K562 (cell line): ENCODE measurements around the gene TBX1. TPM values are rescaled to one million over a fixed set of nuclear protein-coding genes. Genes with fewer than 3 reads are reported as not detected.

Experiments
- ARID3B ChIP-seq: fragments of 250-450 bp; sonication (Bioruptor Pico); IDR thresholded peaks from 2 replicates; pipeline ENCODE4 v1.4.0; 2020; ENCODE audit warnings: borderline replicate concordance
- CBX3 ChIP-seq, 2 experiments: IDR thresholded peaks; 1 replicate in 1 of 2; 2 replicates in 1 of 2; pipeline ENCODE4 v1.6.1; 2012; ENCODE audit warnings: inconsistent platforms in 2 of 2, low read length in 2 of 2, borderline replicate concordance in 1 of 2, control low read depth in 1 of 2
- HDAC2 ChIP-seq: fragments of 450-650 bp; IDR thresholded peaks from 2 replicates; pipeline ENCODE4 v1.6.1; 2016; ENCODE audit warnings: mild to moderate bottlenecking
- KAT2B ChIP-seq: IDR thresholded peaks from one replicate; pipeline ENCODE4 v1.6.1; 2012; ENCODE audit warnings: low read depth, mild to moderate bottlenecking, control low read depth, inconsistent platforms, low read length, moderate library complexity
- MTA3 ChIP-seq: fragments of 450-650 bp; formaldehyde crosslinking; IDR thresholded peaks from 2 replicates; pipeline ENCODE4 v1.6.1; 2017; ENCODE audit warnings: mild to moderate bottlenecking, borderline replicate concordance
- RBM34 ChIP-seq: fragments of 200-400 bp; formaldehyde crosslinking; IDR thresholded peaks from 2 replicates; pipeline ENCODE4 v1.6.1; 2018; ENCODE audit warnings: low read length, borderline replicate concordance; ENCODE audit not compliant: insufficient read depth
- RREB1 ChIP-seq: fragments of 250-450 bp; sonication (Bioruptor Pico); IDR thresholded peaks from 2 replicates; pipeline ENCODE4 v1.4.0; 2020
- ZBTB2 ChIP-seq: fragments of 450-650 bp; IDR thresholded peaks from 2 replicates; pipeline ENCODE4 v1.6.1; 2016; ENCODE audit warnings: antibody characterized with exemption
- ZNF280B ChIP-seq: fragments of 250-450 bp; sonication (Bioruptor Pico); IDR thresholded peaks from 2 replicates; pipeline ENCODE4 v1.5.1; 2021; ENCODE audit warnings: mild to moderate bottlenecking
- ZNF830 ChIP-seq: fragments of 250-450 bp; sonication (Bioruptor Pico); IDR thresholded peaks from 2 replicates; pipeline ENCODE4 v1.5.0; 2021; ENCODE audit warnings: mild to moderate bottlenecking
- polyA plus RNA-seq, 8 experiments: library from polyadenylated mRNA; depleted of rRNA in 4 of 8; stranded (reverse) in 5 of 8; unstranded in 3 of 8; fragments of >200 nt; fragmentation: Nextera tagmentation in 2 of 8; fragmentation: Illumina TruSeq in 1 of 8; extraction: Ambion mirVana in 2 of 8; extraction: Trizol in 1 of 8; gene quantifications; 2 replicates each; pipeline versions ENCODE4 v1.2.1 to v1.2.3, GENCODE V29; 2011 to 2014; ENCODE audit warnings: inconsistent platforms in 1 of 8, missing spikeins in 1 of 8
- total RNA-seq, 7 experiments: library from RNA; depleted of rRNA in 6 of 7; stranded (reverse); fragments of >200 nt in 6 of 7; fragmentation: Illumina TruSeq in 2 of 7; extraction: Trizol in 2 of 7; gene quantifications; 2 replicates each; pipeline versions ENCODE4 v1.2.1 to v1.2.3, GENCODE V29; 2011 to 2021; ENCODE audit warnings: low replicate concordance in 1 of 7
- TF ChIP-seq, protein P1 (sequence below): conservative IDR thresholded peaks from 2 replicates; pipeline ENCODE4 v1.6.1; 2011; ENCODE audit warnings: low read depth, mild to moderate bottlenecking, low read length; ENCODE audit not compliant: control insufficient read depth
- TF ChIP-seq, protein P2 (sequence below), 2 experiments: IDR thresholded peaks; 2 replicates each; pipeline ENCODE4 v1.6.1; 2012; ENCODE audit warnings: improper control_type of control experiment in 2 of 2, low read depth in 2 of 2, low read length in 2 of 2, borderline replicate concordance in 1 of 2

TBX1 gene
- total and polyA plus RNA-seq, 9 of the 15 experiments (the other 6 are each of a cell fraction or from before 2014, with no cell fraction given) = 0.07 to 35.0 (median 3.9) TPM

DNA sequence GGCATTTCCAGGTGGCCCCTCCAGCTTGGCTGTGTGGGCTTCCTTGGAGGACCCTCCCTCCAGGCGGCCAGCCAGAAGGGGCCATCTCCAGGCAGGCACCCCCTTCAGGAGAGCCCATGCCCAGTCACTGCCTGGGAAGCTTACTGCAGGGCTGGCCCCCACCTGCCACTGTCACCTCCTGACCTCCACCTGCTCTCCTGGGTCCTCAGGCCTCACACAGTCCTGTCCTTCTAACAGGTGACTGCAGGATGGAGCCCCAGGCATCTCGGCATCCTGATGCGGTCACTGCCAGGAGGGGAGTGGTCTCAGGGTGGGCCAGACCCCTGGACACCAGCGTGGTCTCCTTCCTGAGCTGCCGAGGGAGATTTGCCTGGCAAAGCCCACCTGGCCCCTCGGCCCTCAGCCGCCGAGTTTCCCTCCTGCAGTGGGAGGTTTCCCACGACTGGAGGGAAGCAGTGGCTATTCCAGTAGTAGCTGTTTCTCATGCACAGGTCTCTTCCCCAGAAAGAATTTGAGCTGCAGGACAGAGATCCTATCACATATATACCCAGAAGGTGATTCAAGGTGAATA, 13.0 kb downstream of the TBX1 start (continued):
- TF ChIP-seq RREB1 (peak; percentile 27; the same call in 1 of the 2 replicates), KAT2B (no peak), MTA3 (no peak), ZBTB2 (no peak), HDAC2 (no peak), ZNF830 (no peak), ARID3B (no peak; the same call in 1 of the 2 replicates), RBM34 (no peak), CBX3 (IDR thresholded peaks at IDR 0.05; ENCODE audit: borderline replicate concordance in 1 of 2, low read length in 2 of 2) (peak in 1 of 2 experiments; percentile 75; a peak in 1 of 3 replicates), ZNF280B (CRISPR knock-in tag) (no peak)
- TF ChIP-seq, protein P1, sequence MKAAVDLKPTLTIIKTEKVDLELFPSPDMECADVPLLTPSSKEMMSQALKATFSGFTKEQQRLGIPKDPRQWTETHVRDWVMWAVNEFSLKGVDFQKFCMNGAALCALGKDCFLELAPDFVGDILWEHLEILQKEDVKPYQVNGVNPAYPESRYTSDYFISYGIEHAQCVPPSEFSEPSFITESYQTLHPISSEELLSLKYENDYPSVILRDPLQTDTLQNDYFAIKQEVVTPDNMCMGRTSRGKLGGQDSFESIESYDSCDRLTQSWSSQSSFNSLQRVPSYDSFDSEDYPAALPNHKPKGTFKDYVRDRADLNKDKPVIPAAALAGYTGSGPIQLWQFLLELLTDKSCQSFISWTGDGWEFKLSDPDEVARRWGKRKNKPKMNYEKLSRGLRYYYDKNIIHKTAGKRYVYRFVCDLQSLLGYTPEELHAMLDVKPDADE = 0 out of 2 replicates have a peak, but pooled peaks have one; percentile 20
- TF ChIP-seq, protein P2, sequence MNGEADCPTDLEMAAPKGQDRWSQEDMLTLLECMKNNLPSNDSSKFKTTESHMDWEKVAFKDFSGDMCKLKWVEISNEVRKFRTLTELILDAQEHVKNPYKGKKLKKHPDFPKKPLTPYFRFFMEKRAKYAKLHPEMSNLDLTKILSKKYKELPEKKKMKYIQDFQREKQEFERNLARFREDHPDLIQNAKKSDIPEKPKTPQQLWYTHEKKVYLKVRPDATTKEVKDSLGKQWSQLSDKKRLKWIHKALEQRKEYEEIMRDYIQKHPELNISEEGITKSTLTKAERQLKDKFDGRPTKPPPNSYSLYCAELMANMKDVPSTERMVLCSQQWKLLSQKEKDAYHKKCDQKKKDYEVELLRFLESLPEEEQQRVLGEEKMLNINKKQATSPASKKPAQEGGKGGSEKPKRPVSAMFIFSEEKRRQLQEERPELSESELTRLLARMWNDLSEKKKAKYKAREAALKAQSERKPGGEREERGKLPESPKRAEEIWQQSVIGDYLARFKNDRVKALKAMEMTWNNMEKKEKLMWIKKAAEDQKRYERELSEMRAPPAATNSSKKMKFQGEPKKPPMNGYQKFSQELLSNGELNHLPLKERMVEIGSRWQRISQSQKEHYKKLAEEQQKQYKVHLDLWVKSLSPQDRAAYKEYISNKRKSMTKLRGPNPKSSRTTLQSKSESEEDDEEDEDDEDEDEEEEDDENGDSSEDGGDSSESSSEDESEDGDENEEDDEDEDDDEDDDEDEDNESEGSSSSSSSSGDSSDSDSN (IDR thresholded peaks at IDR 0.05; ENCODE audit: borderline replicate concordance in 1 of 2, low read depth in 2 of 2, low read length in 2 of 2) = 0 out of 4 replicates have a peak, but pooled peaks of 1 of the 2 experiments have one; percentile 61
